ENCODE data around the gene COL5A1. TPM values are rescaled to one million over a fixed set of nuclear protein-coding genes. Genes with fewer than 3 reads are reported as not detected.

Gene COL5A1
- total RNA-seq, 4 donors from 2014 or later = 7.1 to 69.3 (median 16.1) TPM

DNA sequence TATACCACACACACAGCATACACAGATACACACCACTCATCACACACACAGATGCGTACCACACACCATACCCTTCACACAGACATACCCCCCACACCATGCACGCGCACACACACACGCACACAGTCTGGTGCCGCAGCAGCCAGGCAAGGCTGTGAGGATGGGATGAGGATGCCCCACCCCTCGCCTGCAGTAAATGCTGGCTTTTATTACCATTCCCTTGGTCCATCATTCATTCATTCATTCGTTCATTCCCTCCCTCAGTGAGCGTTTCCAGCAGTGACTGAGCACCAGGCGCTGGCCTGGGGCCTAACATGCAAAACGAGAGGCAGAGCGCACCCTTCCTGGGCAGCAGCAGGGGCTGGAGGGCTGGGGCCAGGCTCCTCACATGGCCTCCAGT is 187.3 kb downstream of the COL5A1 start:
- Histone ChIP-seq H3K4me1 (no peaks in the 10 kb centered on the region), H3K9me3 (no peaks in the 10 kb centered on the region), H3K27me3 (no peaks in the 10 kb centered on the region), H3K4me3 (no peak overlapping the region), H3K36me3 (no peaks in the 10 kb centered on the region), H3K27ac (no peak overlapping the region)
- in situ Hi-C loops (cut with MboI; ENCODE audit: low pct_ligation_motif_present in 1 of 4, low pct_unique_long_range_greater_than_20kb in 1 of 4, low sequenced_read_pairs in 3 of 4) = no loop called here
- DNase-seq = no peak
- intact Hi-C loops (cut with DNase I; ENCODE audit: low total_unique reads) = no loop called here
- no peak for TF ChIP-seq CTCF (IDR thresholded peaks at IDR 0.05)
- no peak for TF ChIP-seq EP300 (IDR thresholded peaks at IDR 0.05; ENCODE audit: low read depth)
- WGBS, 2 donors (ENCODE audit: low coverage in 1 of 2) = 86 to 100% methylated on average over 1 to 11 of the region's 11 CpGs

- 89% methylated on average over 33 of the region's 35 CpGs; no CpG with 5 or more reads in 1 of the 2 donors for WGBS, 2 donors (ENCODE audit: low coverage in 1 of 2)
- H3K27me3 ChIP-seq = no peaks in the 10 kb centered on the region
- TF ChIP-seq CTCF (IDR thresholded peaks at IDR 0.05) = no peak
- TF ChIP-seq POLR2AphosphoS5 (IDR thresholded peaks at IDR 0.05) = no peak
- no peak for TF ChIP-seq EP300 (IDR thresholded peaks at IDR 0.05; ENCODE audit: low read depth)
- no peak for TF ChIP-seq POLR2A (IDR thresholded peaks at IDR 0.05)
- in situ Hi-C loops (cut with MboI; ENCODE audit: low pct_ligation_motif_present in 1 of 4, low pct_unique_long_range_greater_than_20kb in 1 of 4, low sequenced_read_pairs in 3 of 4) (no loop called here), intact Hi-C loops (cut with DNase I; ENCODE audit: low total_unique reads) (no loop called here)
- H3K27ac ChIP-seq = no peak overlapping the region
- no peaks in the 10 kb centered on the region for H3K9me3 ChIP-seq
- no peak for DNase-seq
- no peaks in the 10 kb centered on the region for H3K36me3 ChIP-seq
- H3K4me1 ChIP-seq = no peaks in the 10 kb centered on the region
- H3K4me3 ChIP-seq = no peak overlapping the region
Observed at GRCh38 chr9:134829356-134829937, 187.8 kb downstream of the COL5A1 start.

DNA sequence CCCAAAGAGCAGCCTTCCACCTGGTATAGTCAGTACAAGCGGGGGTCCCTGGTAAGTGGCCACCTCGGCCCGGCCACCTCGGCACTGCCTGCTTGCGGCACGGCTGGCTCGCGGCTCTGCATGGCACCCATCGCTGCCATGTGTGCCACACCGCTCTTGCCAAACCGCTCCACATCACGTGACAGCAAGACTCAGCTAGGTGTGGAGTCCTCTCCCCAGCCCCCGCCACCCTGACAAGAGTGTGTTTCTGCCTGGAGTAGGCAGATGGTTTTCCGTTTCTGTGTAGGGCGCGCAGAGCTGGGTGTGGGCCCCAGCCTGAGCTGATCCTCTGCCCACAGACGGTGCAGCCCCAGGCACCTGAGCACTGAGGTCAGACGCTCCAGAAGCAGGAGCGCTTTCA is 188.5 kb downstream of the COL5A1 start:
- TF ChIP-seq CTCF (IDR thresholded peaks at IDR 0.05) (no peak), POLR2AphosphoS5 (IDR thresholded peaks at IDR 0.05) (no peak), POLR2A (IDR thresholded peaks at IDR 0.05) (no peak)
- DNase-seq = no peak
- intact Hi-C loops (cut with DNase I; ENCODE audit: low total_unique reads) (no loop called here), in situ Hi-C loops (cut with MboI; ENCODE audit: low pct_ligation_motif_present in 1 of 4, low pct_unique_long_range_greater_than_20kb in 1 of 4, low sequenced_read_pairs in 3 of 4) (no loop called here)
- Histone ChIP-seq H3K27ac (no peak overlapping the region), H3K9me3 (no peaks in the 10 kb centered on the region), H3K27me3 (no peaks in the 10 kb centered on the region), H3K4me1 (no peaks in the 10 kb centered on the region), H3K36me3 (no peaks in the 10 kb centered on the region), H3K4me3 (no peak overlapping the region)
- 87% methylated on average over 19 of the region's 19 CpGs; no CpG with 5 or more reads in 1 of the 2 donors for WGBS, 2 donors (ENCODE audit: low coverage in 1 of 2)

GRCh38 chr9:134830926-134831720 is 189.5 kb downstream of the COL5A1 start:
- no peaks in the 10 kb centered on the region for H3K9me3 ChIP-seq
- 79% methylated on average over 21 of the region's 21 CpGs; no CpG with 5 or more reads in 1 of the 2 donors for WGBS, 2 donors (ENCODE audit: low coverage in 1 of 2)
- in situ Hi-C loops (cut with MboI; ENCODE audit: low pct_ligation_motif_present in 1 of 4, low pct_unique_long_range_greater_than_20kb in 1 of 4, low sequenced_read_pairs in 3 of 4) (no loop called here), intact Hi-C loops (cut with DNase I; ENCODE audit: low total_unique reads) (no loop called here)
- no peak for TF ChIP-seq POLR2A (IDR thresholded peaks at IDR 0.05)
- no peak for TF ChIP-seq POLR2AphosphoS5 (IDR thresholded peaks at IDR 0.05)
- TF ChIP-seq CTCF (IDR thresholded peaks at IDR 0.05) = no peak
- no peak for TF ChIP-seq EP300 (IDR thresholded peaks at IDR 0.05; ENCODE audit: low read depth)
- no peak overlapping the region for H3K27ac ChIP-seq
- no peaks in the 10 kb centered on the region for H3K27me3 ChIP-seq
- DNase-seq = no peak
- no peaks in the 10 kb centered on the region for H3K4me1 ChIP-seq
- H3K4me3 ChIP-seq = no peak overlapping the region
- H3K36me3 ChIP-seq = no peaks in the 10 kb centered on the region
